Measurements from ENCODE around the gene OR11L1.

Gene OR11L1

DNA sequence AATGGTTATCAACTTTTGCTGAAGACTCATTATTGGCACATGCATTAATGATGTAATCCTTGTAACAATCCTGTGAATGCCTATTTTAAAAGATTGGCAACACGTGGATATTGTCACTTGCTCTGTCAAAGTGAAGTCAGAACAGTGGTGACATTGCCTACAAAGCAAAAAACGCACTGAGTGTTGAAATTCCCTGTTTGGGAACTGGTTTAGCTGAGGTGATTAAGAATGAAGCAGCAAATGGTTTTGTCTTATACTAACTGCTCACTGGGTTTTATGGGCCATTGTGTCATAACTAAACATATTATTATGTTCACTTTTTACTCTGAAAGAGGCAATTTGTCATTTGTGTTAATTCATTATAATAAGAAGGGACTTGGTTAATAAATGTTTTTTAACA is 29.1 kb downstream of the OR11L1 start:
- no peak for DNase-seq (ENCODE audit: low spot score)

DNA sequence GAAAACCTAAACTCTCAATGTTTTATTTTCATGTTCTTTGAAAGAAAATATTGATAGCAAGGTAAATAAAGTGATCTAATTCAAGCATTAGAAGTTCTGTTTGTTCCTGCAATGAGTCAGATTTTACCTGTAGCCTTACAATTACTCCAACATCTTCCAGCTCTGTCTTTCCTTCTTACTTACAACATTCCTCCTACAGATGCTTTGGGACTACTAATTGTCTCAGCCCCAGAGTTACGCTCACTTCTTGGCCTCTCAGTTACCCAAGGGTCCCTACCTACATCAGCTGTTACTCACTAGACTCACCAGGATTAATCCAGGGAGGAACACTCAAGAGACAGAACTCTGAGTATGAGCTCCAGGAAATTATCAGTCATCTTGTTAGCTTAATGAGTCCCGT is 44.2 kb downstream of the OR11L1 start:
- no peak for DNase-seq (ENCODE audit: low spot score)
